Measurements from ENCODE around the gene GDAP1L1.
A peak's percentile ranks its signal among the peaks of the same experiment; 100 is the strongest.

DNA sequence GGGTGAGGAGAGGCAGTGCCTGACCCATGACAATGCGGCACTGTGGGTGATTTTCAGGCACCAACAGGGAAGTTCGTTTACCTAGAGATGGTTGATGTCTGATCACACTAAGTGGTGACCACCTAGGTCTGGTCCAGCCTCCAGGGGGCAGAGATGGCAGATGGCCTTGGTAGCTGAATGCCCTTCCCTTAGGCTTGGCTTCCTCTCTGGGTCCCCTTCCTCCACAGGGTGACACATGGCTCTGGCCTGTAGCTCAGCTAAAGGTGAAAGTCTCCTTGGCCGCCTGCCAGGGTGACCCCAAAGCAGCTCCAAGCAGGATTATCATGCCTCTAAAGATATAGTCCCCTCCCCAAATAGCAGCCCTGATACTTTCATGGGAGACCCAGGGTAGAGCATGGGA lies 6.4 kb downstream of the GDAP1L1 start:
- TF ChIP-seq, protein P1, sequence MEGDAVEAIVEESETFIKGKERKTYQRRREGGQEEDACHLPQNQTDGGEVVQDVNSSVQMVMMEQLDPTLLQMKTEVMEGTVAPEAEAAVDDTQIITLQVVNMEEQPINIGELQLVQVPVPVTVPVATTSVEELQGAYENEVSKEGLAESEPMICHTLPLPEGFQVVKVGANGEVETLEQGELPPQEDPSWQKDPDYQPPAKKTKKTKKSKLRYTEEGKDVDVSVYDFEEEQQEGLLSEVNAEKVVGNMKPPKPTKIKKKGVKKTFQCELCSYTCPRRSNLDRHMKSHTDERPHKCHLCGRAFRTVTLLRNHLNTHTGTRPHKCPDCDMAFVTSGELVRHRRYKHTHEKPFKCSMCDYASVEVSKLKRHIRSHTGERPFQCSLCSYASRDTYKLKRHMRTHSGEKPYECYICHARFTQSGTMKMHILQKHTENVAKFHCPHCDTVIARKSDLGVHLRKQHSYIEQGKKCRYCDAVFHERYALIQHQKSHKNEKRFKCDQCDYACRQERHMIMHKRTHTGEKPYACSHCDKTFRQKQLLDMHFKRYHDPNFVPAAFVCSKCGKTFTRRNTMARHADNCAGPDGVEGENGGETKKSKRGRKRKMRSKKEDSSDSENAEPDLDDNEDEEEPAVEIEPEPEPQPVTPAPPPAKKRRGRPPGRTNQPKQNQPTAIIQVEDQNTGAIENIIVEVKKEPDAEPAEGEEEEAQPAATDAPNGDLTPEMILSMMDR (IDR thresholded peaks at IDR 0.05; ENCODE audit: low read depth, low read length) = 0 out of 2 replicates have a peak, but pooled peaks have one; percentile 11
- TF ChIP-seq EZH2phosphoT487 (IDR thresholded peaks at IDR 0.05; ENCODE audit: low read depth) = no peak
